ENCODE results near the gene CHTF8. TPM values are rescaled to one million over a fixed set of nuclear protein-coding genes. Genes with fewer than 3 reads are reported as not detected.

Gene CHTF8, protein sequence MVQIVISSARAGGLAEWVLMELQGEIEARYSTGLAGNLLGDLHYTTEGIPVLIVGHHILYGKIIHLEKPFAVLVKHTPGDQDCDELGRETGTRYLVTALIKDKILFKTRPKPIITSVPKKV
- total RNA-seq (2022; extraction: Qiagen RNA extraction): 105 to 129 TPM (median 124 TPM) in 5 replicates

DNA sequence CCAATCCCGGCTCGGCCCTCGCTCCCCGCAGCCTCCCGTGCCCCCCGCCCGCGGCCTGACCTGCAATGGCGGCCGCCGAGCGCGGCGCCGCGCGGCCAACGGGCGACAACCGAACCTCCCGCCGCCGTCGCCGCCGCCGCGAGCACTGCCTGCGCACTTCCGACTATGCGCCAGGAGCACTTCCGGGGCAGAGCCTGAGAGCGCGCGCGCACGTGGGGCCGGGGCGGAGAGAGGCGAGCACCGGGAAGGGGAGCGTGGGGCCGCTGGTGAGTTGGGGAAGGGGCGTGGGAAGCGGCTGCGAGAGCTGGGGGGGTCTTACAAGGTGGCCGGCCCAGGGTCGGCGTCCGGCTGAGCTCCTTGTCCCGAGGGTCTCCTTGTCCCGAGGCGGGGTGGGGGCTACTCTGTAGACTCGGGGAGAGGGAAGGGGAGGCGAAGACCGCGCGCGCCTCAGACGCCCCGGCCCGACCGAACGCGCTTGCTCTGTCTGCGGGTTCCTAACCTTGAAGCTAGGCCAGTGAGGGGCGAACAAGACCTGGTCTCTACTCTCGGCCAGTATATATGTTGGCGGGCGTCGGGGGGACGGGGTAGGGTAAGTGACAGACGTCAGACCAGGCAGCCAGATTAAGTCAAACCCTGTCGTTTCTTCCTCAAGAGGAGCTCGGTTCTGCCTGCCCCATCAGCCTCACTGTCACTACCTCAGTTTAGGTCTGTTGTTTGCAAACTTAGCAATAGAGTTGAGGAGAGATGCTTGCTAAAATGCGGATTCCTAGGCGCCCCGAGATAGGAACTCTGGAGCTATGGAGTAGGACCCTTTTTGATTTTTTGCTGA is at the start of gene CHTF8, which contains the start of gene UTP4:
Gene CHTF8 (minus strand): TSS at position 165 of the 829 bp plus-strand sequence. CDS start 11,130 bp downstream, outside the sequence.
Gene UTP4 (plus strand): TSS at position 226 of the 829 bp plus-strand sequence. CDS start 811 bp downstream, outside the sequence.

DNA sequence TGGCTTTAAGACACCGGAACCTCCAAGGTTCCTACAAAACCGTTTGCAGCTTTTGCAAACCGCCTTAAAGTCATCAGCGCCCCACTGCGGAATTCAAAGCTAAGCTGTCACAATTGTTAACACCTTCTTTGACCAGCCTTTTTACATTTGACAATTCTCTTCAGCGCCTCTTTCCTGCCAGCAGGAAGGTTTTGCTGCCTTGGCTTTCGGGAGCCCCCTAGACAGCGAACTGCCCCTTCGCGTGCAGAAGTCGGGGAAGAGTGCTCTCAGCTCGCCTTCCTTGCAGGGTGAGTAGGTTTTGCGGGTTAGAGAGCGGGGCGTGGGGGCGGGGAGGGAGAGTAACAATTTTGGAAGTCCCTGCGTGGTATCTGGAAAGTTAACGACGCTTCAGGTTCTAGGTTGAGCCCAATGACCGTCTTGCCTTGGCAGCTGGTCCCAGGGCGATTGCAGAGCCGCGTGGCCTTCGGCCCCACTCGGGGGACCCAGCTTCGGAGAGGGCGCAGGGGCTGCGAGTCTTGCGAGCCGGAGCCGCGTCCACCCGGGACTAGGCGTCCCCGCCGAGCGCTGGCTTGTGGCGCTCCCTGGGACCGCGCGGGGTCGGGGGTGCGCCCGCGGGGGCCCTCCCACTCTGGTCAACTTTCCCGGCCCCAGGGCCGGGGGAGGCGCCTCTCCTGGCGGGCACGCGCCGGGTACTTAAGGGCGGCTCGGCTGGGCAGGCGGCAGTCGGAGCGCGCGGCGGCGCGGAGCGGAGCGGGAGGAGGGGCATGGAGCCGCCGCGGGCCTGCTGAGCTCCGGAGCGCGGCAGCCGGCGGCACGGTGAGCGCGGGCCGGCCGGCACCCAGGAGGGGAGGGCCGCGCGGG is 26.7 kb downstream of the CHTF8 start, which contains the start of gene HAS3:
Gene HAS3 (plus strand): TSS at position 153 of the 861 bp plus-strand sequence. CDS start 3,743 bp downstream, outside the sequence.

Other genes with a start within 250 kb of the CHTF8 start
- gene HAS3, start 26.9 kb downstream of the CHTF8 start, total RNA-seq (2022; extraction: Qiagen RNA extraction): 32.7 to 48.6 TPM (median 44.3 TPM) in 5 replicates
- 77.6 to 85.0 TPM (median 83.4 TPM) in 5 replicates for gene UTP4, start 61 bp upstream of the CHTF8 start, total RNA-seq (2022; extraction: Qiagen RNA extraction)
- 6.3 to 11.1 TPM (median 9.3 TPM) in 5 replicates for gene SNTB2, start 54.6 kb upstream of the CHTF8 start, total RNA-seq (2022; extraction: Qiagen RNA extraction)
- gene VPS4A, start 178.8 kb upstream of the CHTF8 start, total RNA-seq (2022; extraction: Qiagen RNA extraction): 29.3 to 35.9 TPM (median 33.7 TPM) in 5 replicates
- 19.2 to 34.1 TPM (median 32.2 TPM) in 5 replicates for gene PDF, start 198.0 kb upstream of the CHTF8 start, total RNA-seq (2022; extraction: Qiagen RNA extraction)
- 19.0 to 28.0 TPM (median 27.3 TPM) in 5 replicates for gene COG8, start 207.0 kb upstream of the CHTF8 start, total RNA-seq (2022; extraction: Qiagen RNA extraction)
- gene NIP7, start 207.2 kb upstream of the CHTF8 start, total RNA-seq (2022; extraction: Qiagen RNA extraction): 56.2 to 68.7 TPM (median 57.0 TPM) in 5 replicates
- 0.08 TPM in 1 of 5 replicates, not detected in the others for gene TMED6, start 219.2 kb upstream of the CHTF8 start, total RNA-seq (2022; extraction: Qiagen RNA extraction)